Activated naive CD4-positive, alpha-beta T cell treated with anti-CD3 and anti-CD28 coated beads, Interleukin-2, amount 50 U/mL, for 72 hours (primary cell): ENCODE results near the gene CHD8. TPM values are rescaled to one million over a fixed set of nuclear protein-coding genes. Genes with fewer than 3 reads are reported as not detected.
"Not testable (repeated sequence)": the region's sequence is repeated elsewhere in the genome, so short reads cannot be mapped to it uniquely, and the experiment has no call there.

ENCODE experiments used
- ATAC-seq, 2 donors: fragments of 150-1000 bp; cut with Tn5 transposase; 2 replicates each; pipeline ENCODE4 v1.10.0; 2021; ENCODE audit warnings: mild to moderate bottlenecking in 2 of 2, moderate library complexity in 2 of 2
- DNase-seq, 2 donors: peaks; one replicate each; pipeline ENCODE4 v3.0.0; 2021 to 2022; ENCODE audit warnings: low spot score in 2 of 2
- H3K27ac Mint-ChIP-seq, 2 donors: one replicate each; pipeline ENCODE4 v1.8.0; 2022; ENCODE audit warnings: mild to moderate bottlenecking in 2 of 2, mixed read lengths in 2 of 2
- H3K36me3 Mint-ChIP-seq, 2 donors: one replicate each; pipeline ENCODE4 v1.8.0; 2022; ENCODE audit warnings: mixed read lengths in 2 of 2
- H3K9me3 Mint-ChIP-seq, 2 donors: one replicate each; pipeline ENCODE4 v1.8.0; 2022; ENCODE audit warnings: mixed read lengths in 2 of 2
- total RNA-seq, 2 donors: library from RNA; stranded (reverse); gene quantifications; one replicate each; pipeline ENCODE4 v1.2.3, GENCODE V29; 2022

The CHD8 gene
- total RNA-seq, 2 donors from 2014 or later: 125 to 126 TPM

DNA sequence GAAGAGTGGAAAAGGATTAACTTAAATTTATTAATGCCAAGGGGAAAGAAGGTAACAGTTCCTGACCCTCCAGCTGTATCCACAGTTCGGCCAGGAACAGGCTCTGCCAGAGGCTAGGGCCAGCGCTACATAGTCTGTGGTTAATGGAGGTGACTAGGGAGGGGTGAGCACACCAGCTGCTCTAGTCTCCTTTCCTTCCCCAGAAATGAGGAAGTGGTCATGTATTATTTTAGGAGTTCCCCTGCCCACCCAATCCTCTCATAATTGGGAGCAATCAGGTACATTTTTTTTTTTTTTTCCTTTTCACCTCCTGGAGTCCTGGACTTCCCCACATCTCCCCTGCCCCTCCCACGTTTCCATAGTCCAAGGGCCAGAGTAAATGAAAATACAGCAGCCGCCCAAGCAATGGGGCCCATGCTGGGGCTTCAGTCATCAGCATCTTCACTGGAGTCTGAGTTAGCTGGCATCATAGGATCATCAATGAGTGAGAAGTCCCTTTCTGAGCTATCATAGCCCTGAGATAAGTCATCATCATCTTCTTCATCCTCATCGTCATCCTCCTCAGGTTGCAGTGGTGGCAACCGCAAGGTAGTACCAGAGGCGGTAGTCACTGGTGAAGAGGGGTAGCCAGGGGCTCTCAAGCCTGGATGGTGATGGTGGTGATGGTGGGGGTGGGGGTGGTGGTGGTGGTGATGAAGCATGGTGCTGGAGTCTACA lies 70.6 kb downstream of the CHD8 start:
- DNase-seq (no peak), ATAC-seq (no peak)
- no peaks in the 10 kb centered on the region for H3K9me3 Mint-ChIP-seq
- peaks cover 27 to 33% of the 10 kb centered on the region in 2 donors for H3K36me3 Mint-ChIP-seq
- H3K27ac Mint-ChIP-seq: peak overlapping the region; percentile 97 to 98

DNA sequence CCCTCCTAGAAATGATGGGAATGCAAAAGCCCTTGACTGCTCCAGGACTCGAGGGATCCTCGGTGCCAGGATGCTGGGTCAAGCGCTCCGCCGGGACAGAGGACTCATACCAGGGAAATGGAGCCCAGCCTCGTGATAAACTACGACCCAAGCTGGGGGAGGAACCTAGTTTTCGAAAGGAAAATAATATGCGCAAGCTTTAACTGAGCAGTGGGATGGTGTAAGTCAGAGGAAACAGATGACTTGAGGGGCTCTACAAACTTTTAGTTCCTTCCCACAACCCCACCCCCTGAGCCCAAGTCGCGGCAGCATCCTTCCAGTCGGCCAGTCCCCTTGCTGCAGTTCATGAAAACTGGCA lies 71.5 kb downstream of the CHD8 start:
- Mint-ChIP-seq H3K27ac (peak overlapping the region; percentile 97 to 98), H3K36me3 (peaks cover 27 to 33% of the 10 kb centered on the region in 2 donors), H3K9me3 (no peaks in the 10 kb centered on the region)
- DNase-seq (no peak), ATAC-seq (peak; percentile 54 to 61)

DNA sequence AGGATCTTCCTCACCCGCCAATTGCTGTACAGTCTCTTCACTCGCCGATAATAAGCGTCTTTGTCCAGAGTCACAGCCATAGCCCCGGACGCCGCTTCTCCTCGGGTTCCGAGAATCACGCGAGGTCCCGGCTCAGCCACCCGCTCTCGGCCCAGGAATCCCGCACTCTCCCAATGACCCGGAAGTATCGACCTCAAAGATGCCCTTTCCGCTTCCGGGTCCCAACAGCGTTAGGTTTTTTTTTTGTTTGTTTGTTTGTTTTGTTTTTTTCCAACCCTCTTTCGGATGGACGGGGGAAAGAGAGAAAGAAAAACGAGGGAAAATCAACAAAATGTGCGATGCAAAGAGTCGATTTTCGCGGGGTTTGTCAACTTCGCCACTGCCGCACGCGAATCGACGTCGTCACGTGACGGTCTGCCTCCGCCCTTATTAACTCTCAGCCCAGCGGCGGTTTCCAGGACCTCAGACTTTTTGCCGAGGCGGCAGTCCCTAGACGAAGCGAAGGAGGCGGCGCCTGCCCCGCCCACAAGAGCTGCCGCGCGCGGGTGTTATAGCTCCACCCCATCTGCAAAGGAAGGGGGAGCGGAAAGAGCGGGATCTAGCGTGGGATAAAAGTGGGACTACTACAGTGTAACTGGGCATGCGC lies 72.0 kb downstream of the CHD8 start, which contains the start of gene SUPT16H:
TSS of gene SUPT16H (minus strand) at position 172 of the 646 bp plus-strand sequence. CDS start at position 80, 92 bp downstream.
- DNase-seq (peak; percentile 94 to 95), ATAC-seq (peak; percentile 88 to 95)
- Mint-ChIP-seq H3K27ac (peak within 1 kb of the TSS; percentile 97 to 98), H3K9me3 (no peaks in the 10 kb centered on the region), H3K36me3 (peaks cover 27 to 33% of the 10 kb centered on the region in 2 donors)

DNA sequence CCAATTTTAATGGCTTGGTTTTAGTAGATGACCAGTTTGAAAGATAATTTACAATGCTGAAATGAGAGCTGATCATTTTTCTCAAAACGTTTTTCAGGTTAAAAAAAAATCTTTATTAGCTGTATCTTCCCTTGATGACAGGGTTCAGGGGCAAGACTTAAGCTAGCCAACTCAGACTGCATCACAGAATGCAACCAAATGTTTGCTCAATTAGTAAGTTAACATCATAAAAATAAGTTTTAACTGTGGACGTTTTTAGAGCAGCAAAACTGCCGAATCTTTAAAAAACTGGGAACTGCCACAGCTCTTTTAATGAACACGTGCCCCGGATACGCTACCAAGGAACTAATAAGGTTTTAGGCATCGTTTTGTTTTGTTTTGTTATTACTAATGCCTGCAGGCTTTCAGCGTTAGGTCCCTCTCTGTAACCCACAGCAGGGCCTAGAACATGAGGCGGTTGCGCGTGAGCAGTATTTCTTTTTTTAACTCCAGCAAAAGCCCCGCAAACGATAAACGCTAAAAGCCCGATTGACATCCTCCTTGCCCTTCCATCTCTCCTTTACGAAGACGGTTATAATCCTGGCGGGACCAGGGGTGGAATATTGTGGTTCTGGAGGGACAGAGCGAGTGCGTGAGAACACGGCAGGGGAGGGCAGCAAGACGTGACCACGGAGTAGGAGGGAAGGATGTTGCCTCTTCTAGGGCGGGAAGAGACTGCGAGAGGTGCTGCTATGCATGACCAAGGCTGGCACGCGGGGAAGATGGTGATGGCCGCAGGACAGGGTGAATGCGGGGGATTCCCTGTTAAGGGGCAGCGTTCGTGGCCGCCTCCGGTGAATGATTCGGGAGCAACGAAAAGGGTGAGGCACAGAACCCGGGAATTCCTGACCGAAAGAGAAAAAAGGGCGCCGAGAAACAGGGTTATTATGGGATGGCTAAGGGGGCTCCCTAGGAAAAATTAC lies 72.8 kb downstream of the CHD8 start:
- DNase-seq (peak; percentile 53 to 75), ATAC-seq (peak; percentile 43 to 64)
- H3K9me3 Mint-ChIP-seq: no peaks in the 10 kb centered on the region
- H3K27ac Mint-ChIP-seq: peak overlapping the region; percentile 97 to 98
- H3K36me3 Mint-ChIP-seq: peaks cover 27 to 33% of the 10 kb centered on the region in 2 donors

DNA sequence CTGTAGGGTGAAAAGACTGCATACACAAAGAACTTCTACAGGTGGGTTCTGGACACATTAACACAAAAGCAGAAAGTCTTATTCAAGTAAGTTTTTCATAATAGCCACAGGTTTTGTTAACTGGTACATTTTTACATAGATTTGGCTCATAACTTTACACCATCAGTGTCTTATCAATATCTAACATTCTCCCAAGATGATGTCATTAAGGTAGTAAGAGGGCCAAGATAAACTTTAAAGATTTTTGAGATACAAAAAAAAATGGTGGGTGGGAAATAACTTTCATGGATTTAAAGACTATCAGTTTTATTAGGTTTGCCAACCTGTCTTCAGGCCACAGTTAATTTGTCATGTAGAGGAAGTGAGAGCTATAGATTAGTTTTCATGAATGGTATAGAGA lies 73.8 kb downstream of the CHD8 start:
- no peaks in the 10 kb centered on the region for H3K9me3 Mint-ChIP-seq
- H3K27ac Mint-ChIP-seq: peak overlapping the region; percentile 51 to 97
- DNase-seq: no peak
- ATAC-seq: no peak
- peaks cover 27 to 40% of the 10 kb centered on the region in 2 donors for H3K36me3 Mint-ChIP-seq

DNA sequence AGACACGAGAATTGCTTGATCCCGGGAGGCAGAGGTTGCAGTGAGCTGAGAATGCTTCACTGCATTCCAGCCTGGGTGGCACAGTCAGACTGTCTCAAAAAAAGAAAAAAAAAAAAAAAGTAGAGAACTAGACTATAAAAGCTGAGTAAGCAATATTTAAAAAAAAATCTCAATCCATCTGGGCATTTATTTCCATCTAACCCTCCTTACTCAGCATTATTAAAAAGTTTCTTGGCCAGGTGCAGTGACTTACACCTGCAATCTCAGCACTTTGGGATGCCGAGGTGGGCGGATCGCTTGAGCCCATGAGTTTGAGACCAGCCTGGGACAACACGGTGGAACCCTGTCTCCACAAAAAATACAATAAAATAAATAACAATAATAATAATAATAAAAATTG lies 76.6 kb downstream of the CHD8 start:
- no peak for DNase-seq
- Mint-ChIP-seq H3K36me3 (peaks cover 21 to 28% of the 10 kb centered on the region in 2 donors), H3K9me3 (no peaks in the 10 kb centered on the region), H3K27ac (no peak overlapping the region)
- ATAC-seq: no peak

DNA sequence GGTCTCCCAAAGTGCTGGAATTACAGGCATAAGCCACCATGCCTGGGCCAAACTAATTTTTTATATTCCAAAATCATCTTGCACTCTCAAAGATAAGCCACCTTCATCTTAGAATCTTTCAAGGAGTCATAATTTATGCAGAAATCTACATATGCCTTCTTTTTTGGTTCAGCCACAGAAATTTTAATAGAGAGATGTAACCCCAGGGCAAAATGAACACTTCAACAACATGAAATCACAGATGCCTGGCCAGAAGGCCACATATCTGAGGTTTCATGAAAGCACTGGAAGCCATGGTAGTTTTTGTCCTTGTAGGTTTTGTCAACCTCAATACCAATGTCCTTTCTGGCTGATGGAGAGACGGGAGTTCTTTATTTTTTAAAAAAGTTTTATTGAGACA lies 81.9 kb downstream of the CHD8 start:
- H3K36me3 Mint-ChIP-seq: peaks cover 9 to 21% of the 10 kb centered on the region in 2 donors
- H3K27ac Mint-ChIP-seq: no peak overlapping the region
- ATAC-seq (no peak), DNase-seq (no peak)
- no peaks in the 10 kb centered on the region for H3K9me3 Mint-ChIP-seq

DNA sequence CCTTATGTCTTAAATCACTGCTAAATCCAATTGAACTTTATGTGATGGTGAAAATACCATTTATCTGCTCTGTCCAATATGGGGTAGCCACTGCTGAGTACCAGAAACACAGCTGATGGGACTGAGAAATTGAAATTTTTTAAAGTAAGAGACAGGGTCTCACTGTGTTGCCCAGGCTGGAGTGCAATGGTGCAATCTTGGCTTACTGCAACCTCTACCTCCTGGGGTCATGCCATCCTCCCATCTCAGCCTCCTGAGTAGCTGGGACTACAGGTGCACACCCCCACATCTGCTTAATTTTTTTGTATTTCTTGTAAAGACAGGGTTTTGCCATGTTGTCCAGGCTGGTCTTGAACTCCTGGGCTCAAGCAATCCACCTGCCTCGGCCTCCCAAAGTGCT lies 83.1 kb downstream of the CHD8 start:
- H3K36me3 Mint-ChIP-seq: peaks cover 20 to 24% of the 10 kb centered on the region in 2 donors
- not testable (repeated sequence) for H3K27ac Mint-ChIP-seq, H3K9me3 Mint-ChIP-seq, ATAC-seq, DNase-seq

DNA sequence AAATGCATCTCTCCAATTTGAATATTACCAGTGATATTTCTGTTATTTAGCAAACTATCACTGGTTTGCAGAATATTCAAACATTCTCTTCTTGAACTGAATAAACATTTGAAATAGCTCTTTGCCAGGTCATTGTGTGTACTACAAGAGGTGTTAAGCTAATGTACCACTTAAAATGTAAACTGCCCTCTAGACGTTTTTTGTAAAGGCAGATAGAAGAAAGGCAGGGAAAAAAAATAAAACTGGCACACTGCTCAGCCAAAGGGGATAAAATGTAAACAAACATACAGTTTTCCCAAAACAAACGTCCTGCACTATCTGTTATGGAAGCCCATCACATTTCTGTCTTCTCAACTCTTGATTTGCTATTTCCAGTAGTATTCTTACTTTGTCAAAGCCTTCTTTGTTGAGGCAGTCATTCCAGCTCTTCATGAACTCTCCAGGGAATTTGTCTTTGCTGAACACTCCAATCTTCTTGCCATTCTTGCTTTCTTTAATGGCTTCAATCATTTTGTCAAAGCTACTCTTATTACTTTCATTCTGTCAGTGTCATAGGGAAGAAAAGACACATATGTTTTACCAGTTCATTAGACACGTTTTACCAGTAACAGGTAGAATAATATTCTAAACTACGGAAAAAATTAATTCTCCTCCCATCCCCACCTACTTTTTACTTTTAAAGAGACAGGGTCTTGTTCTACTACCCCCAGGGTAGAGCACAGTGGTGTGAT lies 85.8 kb downstream of the CHD8 start:
- no peak for ATAC-seq
- DNase-seq: no peak
- Mint-ChIP-seq H3K27ac (peak overlapping the region; percentile 29 to 51), H3K9me3 (no peaks in the 10 kb centered on the region), H3K36me3 (peaks cover 23 to 28% of the 10 kb centered on the region in 2 donors)

DNA sequence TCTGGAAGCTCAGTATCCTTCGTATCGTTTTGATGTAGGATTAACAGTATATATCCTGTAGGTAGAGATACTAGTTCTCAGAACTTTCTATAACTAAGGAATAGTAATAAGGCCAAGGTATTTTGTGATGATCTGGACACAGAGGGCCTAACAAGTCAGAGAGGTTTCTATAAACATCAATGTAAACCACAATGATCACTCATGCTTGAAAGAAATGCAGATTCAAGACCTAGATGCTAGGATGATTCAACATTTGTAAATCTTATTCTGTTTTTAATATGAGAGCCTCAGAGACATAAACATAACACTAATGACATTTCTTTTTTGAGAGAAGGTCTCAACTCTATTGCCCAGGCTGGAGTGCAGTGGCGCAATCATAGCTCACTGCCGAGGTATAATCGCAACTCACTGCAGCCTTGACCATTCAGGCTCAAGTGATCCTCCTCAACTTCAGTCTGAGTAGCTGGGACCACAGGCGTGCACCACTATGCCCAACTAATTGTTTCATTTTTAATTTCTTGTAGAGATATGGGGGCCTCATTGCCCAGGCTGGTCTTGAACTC lies 88.3 kb downstream of the CHD8 start:
- Mint-ChIP-seq H3K27ac (peak overlapping the region in 1 of 2 donors; percentile 26), H3K9me3 (no peaks in the 10 kb centered on the region), H3K36me3 (peaks cover 26 to 39% of the 10 kb centered on the region in 2 donors)
- no peak for ATAC-seq
- no peak for DNase-seq

DNA sequence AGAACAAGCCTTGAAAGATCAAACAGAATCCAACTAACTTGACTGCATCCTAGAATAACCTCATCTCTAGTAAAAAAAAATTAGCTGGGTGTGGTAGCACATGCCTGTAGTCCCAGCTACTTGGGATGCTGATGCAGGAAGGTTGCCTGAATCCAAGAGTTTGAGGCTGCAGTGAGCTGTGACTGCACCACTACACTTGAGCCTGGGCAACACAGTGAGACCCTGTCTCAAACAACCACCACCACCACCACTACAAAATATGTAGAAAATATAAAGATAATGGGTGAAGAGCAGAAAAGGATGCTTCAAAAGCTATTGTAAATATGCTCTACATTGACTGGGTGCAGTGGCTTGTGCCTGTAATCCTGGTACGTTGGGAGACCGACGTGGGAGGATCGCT lies 99.4 kb downstream of the CHD8 start:
- H3K9me3 Mint-ChIP-seq: no peaks in the 10 kb centered on the region
- H3K36me3 Mint-ChIP-seq: peaks cover 45 to 58% of the 10 kb centered on the region in 2 donors
- peak overlapping the region in 1 of 2 donors; percentile 53 for H3K27ac Mint-ChIP-seq
- no peak for ATAC-seq
- DNase-seq: no peak

DNA sequence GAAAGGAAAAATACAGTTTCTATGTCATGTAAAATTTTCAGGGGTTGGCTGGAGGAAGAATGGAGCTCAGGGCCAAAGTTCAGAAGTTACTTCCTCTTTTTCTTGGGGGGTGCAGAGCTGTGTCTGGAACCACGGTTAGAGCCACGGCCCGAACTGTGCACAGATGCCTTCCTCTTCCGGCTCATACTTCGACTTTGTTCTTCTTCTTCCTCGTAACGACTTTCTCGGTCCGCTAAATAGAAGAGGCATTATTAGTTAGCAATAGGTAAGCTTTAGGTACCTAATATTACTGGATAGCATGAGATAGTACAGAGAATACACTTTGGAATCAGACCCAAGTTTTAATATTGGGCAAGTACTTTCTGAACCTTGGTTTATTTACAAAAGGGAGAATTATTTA lies 103.3 kb downstream of the CHD8 start:
- Mint-ChIP-seq H3K27ac (no peak overlapping the region), H3K9me3 (no peaks in the 10 kb centered on the region), H3K36me3 (peaks cover 33% of the 10 kb centered on the region in 2 donors)
- no peak for DNase-seq
- ATAC-seq: no peak

DNA sequence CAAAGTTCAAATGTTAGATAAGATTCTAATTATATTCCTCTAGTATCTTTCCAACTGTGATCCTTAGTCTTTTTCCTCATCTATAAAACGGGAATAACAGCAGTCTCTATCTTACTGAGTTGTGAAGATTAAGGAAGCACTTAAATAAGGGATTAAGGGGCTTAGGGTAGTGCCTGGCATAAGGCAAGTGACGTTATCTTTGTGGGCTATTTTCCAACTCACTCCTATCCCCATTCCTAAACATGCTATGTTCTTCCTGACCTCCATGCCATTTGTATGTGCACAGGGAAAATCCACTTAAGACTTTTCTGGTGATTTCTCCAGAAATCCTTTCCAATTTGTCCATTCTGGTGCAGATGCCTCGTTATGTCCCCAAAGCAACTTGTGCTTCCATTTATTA lies 105.4 kb downstream of the CHD8 start:
- Mint-ChIP-seq H3K36me3 (peaks cover 25 to 26% of the 10 kb centered on the region in 2 donors), H3K27ac (no peak overlapping the region), H3K9me3 (no peaks in the 10 kb centered on the region)
- no peak for DNase-seq
- no peak for ATAC-seq

DNA sequence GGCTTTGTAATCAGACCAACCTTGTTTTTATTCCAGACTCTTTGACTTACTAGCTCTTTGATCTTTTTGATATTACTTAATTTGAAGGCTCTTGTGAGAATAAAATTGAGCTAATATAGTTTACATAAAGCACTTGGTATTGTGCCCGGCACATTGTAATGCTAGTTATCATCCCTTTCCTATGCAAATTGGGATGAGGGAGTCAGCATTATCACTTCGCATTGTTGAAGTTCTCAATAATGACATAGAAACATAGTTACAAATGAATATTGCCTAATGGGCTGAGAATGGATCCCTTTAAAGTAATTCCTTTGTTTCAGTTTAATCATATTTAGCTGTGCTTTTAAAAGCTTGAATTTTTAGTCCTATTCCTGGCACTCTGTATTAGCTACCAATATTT lies 108.7 kb downstream of the CHD8 start:
- Mint-ChIP-seq H3K27ac (no peak overlapping the region), H3K9me3 (no peaks in the 10 kb centered on the region), H3K36me3 (peaks cover 5% of the 10 kb centered on the region in 2 donors)
- DNase-seq (no peak), ATAC-seq (no peak)

DNA sequence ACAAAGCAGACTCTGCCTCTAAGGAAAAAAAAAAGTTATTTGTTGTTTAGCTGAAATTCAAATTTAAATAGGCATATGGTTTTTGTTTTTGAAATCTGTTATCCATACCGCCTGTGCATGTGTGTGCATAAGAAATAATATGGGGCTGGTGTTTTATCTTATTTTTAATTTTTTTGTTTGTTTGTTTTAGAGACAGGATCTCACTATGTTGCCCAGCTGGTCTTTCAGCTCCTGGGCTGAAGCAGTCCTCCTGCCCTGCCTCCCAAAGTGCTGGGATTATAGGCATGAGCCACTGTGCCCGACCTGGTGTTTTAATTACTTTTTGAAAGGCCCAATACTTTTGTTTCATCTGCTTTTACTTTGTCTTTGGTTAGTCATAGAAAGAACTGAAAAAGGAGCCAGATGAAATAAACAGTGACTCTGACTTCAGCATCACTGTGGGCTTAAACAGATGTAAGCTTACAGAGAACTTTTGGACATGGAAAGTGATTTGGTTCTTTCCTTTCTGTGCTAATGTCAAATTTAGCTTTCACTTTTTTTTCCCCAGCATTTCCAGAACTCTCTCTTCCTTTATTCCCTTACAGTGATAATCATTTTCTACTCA lies 109.3 kb downstream of the CHD8 start:
- no peak for DNase-seq
- H3K9me3 Mint-ChIP-seq: no peaks in the 10 kb centered on the region
- H3K27ac Mint-ChIP-seq: no peak overlapping the region
- peak in 1 of 2 donors; percentile 38 for ATAC-seq
- no peaks in the 10 kb centered on the region for H3K36me3 Mint-ChIP-seq
